ENCODE data around the gene ALG12. TPM values are rescaled to one million over a fixed set of nuclear protein-coding genes. Genes with fewer than 3 reads are reported as not detected.

ALG12 gene
- total RNA-seq, 1 donor from 2014 or later: 14.7 TPM

- TF ChIP-seq CTCF (IDR thresholded peaks at IDR 0.05; ENCODE audit: partially characterized antibody, unreplicated experiment): no peak
- H3K36me3 Mint-ChIP-seq (ENCODE audit: unreplicated experiment): peaks cover 24% of the 10 kb centered on the region
- no peak for DNase-seq
- H3K27ac Mint-ChIP-seq (ENCODE audit: unreplicated experiment): no peak overlapping the region
- H3K4me3 Mint-ChIP-seq (ENCODE audit: unreplicated experiment): no peak overlapping the region
- peaks cover 24% of the 10 kb centered on the region for H3K27me3 Mint-ChIP-seq (ENCODE audit: unreplicated experiment)
- H3K4me1 Mint-ChIP-seq (ENCODE audit: low read depth, unreplicated experiment): peaks cover 19% of the 10 kb centered on the region
- peaks cover 30% of the 10 kb centered on the region for H3K9me3 Mint-ChIP-seq (ENCODE audit: unreplicated experiment)
Measured at GRCh38 chr22:49897015-49897684, 21.1 kb downstream of the ALG12 start.

GRCh38 chr22:49896201-49896600 lies 22.0 kb downstream of the ALG12 start:
- H3K27ac Mint-ChIP-seq (ENCODE audit: unreplicated experiment): no peak overlapping the region
- H3K4me1 Mint-ChIP-seq (ENCODE audit: low read depth, unreplicated experiment): peaks cover 22% of the 10 kb centered on the region
- DNase-seq: no peak
- peaks cover 20% of the 10 kb centered on the region for H3K27me3 Mint-ChIP-seq (ENCODE audit: unreplicated experiment)
- H3K9me3 Mint-ChIP-seq (ENCODE audit: unreplicated experiment): peaks cover 26% of the 10 kb centered on the region
- no peak for TF ChIP-seq CTCF (IDR thresholded peaks at IDR 0.05; ENCODE audit: partially characterized antibody, unreplicated experiment)
- H3K36me3 Mint-ChIP-seq (ENCODE audit: unreplicated experiment): peaks cover 29% of the 10 kb centered on the region
- no peak overlapping the region for H3K4me3 Mint-ChIP-seq (ENCODE audit: unreplicated experiment)

GRCh38 chr22:49894322-49895054 lies 23.8 kb downstream of the ALG12 start:
- peaks cover 12% of the 10 kb centered on the region for H3K27me3 Mint-ChIP-seq (ENCODE audit: unreplicated experiment)
- H3K36me3 Mint-ChIP-seq (ENCODE audit: unreplicated experiment): peaks cover 30% of the 10 kb centered on the region
- peaks cover 17% of the 10 kb centered on the region for H3K4me1 Mint-ChIP-seq (ENCODE audit: low read depth, unreplicated experiment)
- no peak for TF ChIP-seq CTCF (IDR thresholded peaks at IDR 0.05; ENCODE audit: partially characterized antibody, unreplicated experiment)
- peak overlapping the region; percentile 10 for H3K4me3 Mint-ChIP-seq (ENCODE audit: unreplicated experiment)
- peak overlapping the region; percentile 54 for H3K27ac Mint-ChIP-seq (ENCODE audit: unreplicated experiment)
- peaks cover 21% of the 10 kb centered on the region for H3K9me3 Mint-ChIP-seq (ENCODE audit: unreplicated experiment)
- no peak for DNase-seq

GRCh38 chr22:49893025-49893424 lies 25.2 kb downstream of the ALG12 start:
- Mint-ChIP-seq H3K36me3 (ENCODE audit: unreplicated experiment) (peaks cover 39% of the 10 kb centered on the region), H3K4me1 (ENCODE audit: low read depth, unreplicated experiment) (peaks cover 17% of the 10 kb centered on the region), H3K27ac (ENCODE audit: unreplicated experiment) (no peak overlapping the region), H3K4me3 (ENCODE audit: unreplicated experiment) (peak overlapping the region; percentile 24), H3K9me3 (ENCODE audit: unreplicated experiment) (peaks cover 19% of the 10 kb centered on the region), H3K27me3 (ENCODE audit: unreplicated experiment) (peaks cover 12% of the 10 kb centered on the region)
- TF ChIP-seq CTCF (IDR thresholded peaks at IDR 0.05; ENCODE audit: partially characterized antibody, unreplicated experiment): no peak
- DNase-seq: no peak
